WTC11 (cell line): ENCODE data around the gene ASTN2.

ENCODE experiments used
- ETV6 ChIP-seq: sonication (generic); formaldehyde crosslinking; IDR thresholded peaks from 2 replicates; pipeline ENCODE4 v1.8.1; 2022; ENCODE audit warnings: mild to moderate bottlenecking, missing genetic modification reagents
- GABPB1 ChIP-seq: sonication (generic); formaldehyde crosslinking; IDR thresholded peaks from 2 replicates; pipeline ENCODE4 v1.8.1; 2023; ENCODE audit warnings: mild to moderate bottlenecking, missing genetic modification reagents
- NR2C2 ChIP-seq: sonication (generic); formaldehyde crosslinking; IDR thresholded peaks from 2 replicates; pipeline ENCODE4 v1.8.0; 2022; ENCODE audit warnings: mild to moderate bottlenecking, missing genetic modification reagents
- TP53 ChIP-seq: sonication (generic); formaldehyde crosslinking; IDR thresholded peaks from 2 replicates; pipeline ENCODE4 v1.8.1; 2023; ENCODE audit warnings: mild to moderate bottlenecking, missing genetic modification reagents
- ZNF232 ChIP-seq: sonication (generic); formaldehyde crosslinking; IDR thresholded peaks from 2 replicates; pipeline ENCODE4 v1.8.0; 2022; ENCODE audit warnings: mild to moderate bottlenecking, missing genetic modification reagents
- ZNF416 ChIP-seq: fragments of 250-450 bp; sonication (Bioruptor Pico); IDR thresholded peaks from 2 replicates; pipeline ENCODE4 v1.9.0; 2021; ENCODE audit warnings: mild to moderate bottlenecking, inconsistent platforms
- TF ChIP-seq, protein P1 (sequence below): fragments of 250-450 bp; sonication (Bioruptor Pico); IDR thresholded peaks from 2 replicates; pipeline ENCODE4 v1.9.0; 2021; ENCODE audit warnings: mild to moderate bottlenecking, borderline replicate concordance
- TF ChIP-seq, protein P2 (sequence below): fragments of 200-600 bp; IDR thresholded peaks from 2 replicates; pipeline ENCODE4 v1.8.0; 2022; ENCODE audit warnings: antibody characterized with exemption
- TF ChIP-seq, protein P3 (sequence below): sonication (generic); formaldehyde crosslinking; IDR thresholded peaks from 2 replicates; pipeline ENCODE4 v1.8.0; 2022; ENCODE audit warnings: mild to moderate bottlenecking, missing genetic modification reagents

DNA sequence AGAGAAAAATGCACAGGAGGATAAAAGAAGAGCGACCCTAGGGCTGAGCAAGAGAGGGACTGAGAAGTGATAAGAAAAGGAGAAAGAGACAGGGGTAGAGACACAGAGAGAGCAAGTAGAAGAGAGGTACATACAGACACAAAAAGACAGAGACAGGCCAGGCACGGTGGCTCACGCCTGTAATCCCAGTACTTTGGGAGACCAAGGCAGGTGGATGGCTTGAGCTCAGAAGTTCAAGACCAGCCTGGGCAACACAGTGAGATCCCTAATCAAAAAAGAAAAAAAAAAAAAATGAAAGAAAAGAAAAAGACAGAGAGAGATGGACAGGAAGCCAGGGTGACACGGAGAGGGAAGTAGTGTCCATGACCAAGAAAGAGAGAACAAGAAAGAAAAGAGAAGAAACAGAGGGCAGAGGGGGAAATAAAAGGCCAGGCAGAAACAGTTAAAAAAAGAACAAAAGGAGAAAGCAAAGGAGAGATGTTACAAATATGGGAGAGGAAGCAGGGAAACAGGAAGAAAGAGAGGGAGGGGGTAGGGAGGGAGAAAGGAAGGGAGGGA, 937.2 kb downstream of the ASTN2 start:
- TF ChIP-seq ETV6 (CRISPR knock-in tag) (no peak), ZNF416 (no peak), GABPB1 (CRISPR knock-in tag) (no peak), ZNF232 (CRISPR knock-in tag) (no peak), NR2C2 (CRISPR knock-in tag) (no peak), TP53 (CRISPR knock-in tag) (no peak)
- TF ChIP-seq, protein P1, sequence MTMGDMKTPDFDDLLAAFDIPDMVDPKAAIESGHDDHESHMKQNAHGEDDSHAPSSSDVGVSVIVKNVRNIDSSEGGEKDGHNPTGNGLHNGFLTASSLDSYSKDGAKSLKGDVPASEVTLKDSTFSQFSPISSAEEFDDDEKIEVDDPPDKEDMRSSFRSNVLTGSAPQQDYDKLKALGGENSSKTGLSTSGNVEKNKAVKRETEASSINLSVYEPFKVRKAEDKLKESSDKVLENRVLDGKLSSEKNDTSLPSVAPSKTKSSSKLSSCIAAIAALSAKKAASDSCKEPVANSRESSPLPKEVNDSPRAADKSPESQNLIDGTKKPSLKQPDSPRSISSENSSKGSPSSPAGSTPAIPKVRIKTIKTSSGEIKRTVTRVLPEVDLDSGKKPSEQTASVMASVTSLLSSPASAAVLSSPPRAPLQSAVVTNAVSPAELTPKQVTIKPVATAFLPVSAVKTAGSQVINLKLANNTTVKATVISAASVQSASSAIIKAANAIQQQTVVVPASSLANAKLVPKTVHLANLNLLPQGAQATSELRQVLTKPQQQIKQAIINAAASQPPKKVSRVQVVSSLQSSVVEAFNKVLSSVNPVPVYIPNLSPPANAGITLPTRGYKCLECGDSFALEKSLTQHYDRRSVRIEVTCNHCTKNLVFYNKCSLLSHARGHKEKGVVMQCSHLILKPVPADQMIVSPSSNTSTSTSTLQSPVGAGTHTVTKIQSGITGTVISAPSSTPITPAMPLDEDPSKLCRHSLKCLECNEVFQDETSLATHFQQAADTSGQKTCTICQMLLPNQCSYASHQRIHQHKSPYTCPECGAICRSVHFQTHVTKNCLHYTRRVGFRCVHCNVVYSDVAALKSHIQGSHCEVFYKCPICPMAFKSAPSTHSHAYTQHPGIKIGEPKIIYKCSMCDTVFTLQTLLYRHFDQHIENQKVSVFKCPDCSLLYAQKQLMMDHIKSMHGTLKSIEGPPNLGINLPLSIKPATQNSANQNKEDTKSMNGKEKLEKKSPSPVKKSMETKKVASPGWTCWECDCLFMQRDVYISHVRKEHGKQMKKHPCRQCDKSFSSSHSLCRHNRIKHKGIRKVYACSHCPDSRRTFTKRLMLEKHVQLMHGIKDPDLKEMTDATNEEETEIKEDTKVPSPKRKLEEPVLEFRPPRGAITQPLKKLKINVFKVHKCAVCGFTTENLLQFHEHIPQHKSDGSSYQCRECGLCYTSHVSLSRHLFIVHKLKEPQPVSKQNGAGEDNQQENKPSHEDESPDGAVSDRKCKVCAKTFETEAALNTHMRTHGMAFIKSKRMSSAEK, result no peak
- TF ChIP-seq, protein P2, sequence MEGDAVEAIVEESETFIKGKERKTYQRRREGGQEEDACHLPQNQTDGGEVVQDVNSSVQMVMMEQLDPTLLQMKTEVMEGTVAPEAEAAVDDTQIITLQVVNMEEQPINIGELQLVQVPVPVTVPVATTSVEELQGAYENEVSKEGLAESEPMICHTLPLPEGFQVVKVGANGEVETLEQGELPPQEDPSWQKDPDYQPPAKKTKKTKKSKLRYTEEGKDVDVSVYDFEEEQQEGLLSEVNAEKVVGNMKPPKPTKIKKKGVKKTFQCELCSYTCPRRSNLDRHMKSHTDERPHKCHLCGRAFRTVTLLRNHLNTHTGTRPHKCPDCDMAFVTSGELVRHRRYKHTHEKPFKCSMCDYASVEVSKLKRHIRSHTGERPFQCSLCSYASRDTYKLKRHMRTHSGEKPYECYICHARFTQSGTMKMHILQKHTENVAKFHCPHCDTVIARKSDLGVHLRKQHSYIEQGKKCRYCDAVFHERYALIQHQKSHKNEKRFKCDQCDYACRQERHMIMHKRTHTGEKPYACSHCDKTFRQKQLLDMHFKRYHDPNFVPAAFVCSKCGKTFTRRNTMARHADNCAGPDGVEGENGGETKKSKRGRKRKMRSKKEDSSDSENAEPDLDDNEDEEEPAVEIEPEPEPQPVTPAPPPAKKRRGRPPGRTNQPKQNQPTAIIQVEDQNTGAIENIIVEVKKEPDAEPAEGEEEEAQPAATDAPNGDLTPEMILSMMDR, result no peak
- TF ChIP-seq, protein P3, sequence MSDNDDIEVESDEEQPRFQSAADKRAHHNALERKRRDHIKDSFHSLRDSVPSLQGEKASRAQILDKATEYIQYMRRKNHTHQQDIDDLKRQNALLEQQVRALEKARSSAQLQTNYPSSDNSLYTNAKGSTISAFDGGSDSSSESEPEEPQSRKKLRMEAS (CRISPR knock-in tag), result no peak
